Stimulated activated CD4-positive, alpha-beta T cell treated with anti-CD3 and anti-CD28 coated beads, Interleukin-12 subunit alpha, Interleukin-12 subunit beta, amount 100 ng/mL, for 48 hours (primary cell): ENCODE data around the gene IPO13.

Experiments used
- DNase-seq, 3 donors: peaks; one replicate each; pipeline ENCODE4 v3.0.0-alpha.2; 2020; ENCODE audit warnings: low read depth in 2 of 3, low spot score in 1 of 3

The IPO13 gene

DNA sequence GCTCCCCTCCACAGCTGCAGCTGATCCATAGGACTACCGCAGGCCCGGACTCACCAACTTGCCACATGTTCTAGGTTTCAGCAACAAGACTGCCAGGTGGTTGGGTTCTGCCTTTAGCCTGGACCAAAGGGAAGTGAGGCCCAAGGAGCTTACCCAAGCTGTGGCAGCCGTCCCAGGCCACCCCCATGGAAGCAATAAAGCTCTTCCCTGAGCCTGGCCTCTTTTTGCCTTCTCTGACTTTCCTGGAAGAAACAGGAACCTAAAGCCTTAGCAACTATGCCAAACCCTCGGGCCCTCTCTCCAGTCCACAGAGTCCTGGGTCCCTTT, 15.8 kb upstream of the IPO13 start:
- no peak for DNase-seq

DNA sequence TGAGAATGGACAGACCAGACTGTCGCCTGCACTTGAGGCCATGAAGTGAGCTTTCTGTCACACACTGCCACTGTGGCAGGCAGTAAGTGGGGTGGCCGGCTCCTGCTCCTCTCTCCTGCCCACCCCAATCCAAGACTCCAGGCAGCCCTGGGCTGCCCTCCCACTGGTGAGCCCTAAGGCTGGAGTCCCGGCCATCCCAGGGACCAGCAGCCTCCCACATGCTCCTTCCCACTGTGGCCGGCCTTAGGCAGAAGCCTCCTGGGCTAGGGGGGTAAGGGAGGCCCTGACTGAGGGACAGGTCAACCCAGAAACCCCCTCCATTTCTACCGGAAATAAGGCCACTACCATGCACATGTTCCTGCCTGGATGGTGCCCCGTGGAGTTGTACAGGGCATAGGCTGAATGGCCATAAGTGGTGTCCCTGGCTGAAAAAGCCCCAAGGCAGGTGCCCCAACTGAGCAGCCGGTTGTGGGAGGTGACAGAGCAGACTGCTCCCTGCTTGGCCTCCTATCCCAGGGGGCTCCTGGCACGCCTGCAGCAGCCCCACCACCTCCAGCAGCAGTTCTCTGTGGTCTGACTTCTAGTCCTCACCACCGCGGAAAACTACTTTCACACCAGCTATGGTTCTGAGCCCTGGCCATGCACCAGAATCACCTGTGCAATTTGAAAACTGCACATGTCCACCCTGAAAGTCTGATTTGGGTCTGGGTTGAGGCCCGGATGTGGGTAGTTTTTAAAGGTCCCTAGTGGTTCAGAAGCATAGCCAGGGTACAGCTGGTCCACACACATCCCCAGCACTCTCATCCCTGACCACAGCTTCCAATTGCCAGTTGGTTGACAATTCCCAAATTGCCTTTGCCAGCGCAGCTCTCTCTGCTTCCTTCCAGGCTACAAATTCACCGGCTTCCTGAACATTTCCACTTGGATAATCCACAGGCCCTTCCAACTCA, 14.8 kb upstream of the IPO13 start:
- DNase-seq = no peak

DNA sequence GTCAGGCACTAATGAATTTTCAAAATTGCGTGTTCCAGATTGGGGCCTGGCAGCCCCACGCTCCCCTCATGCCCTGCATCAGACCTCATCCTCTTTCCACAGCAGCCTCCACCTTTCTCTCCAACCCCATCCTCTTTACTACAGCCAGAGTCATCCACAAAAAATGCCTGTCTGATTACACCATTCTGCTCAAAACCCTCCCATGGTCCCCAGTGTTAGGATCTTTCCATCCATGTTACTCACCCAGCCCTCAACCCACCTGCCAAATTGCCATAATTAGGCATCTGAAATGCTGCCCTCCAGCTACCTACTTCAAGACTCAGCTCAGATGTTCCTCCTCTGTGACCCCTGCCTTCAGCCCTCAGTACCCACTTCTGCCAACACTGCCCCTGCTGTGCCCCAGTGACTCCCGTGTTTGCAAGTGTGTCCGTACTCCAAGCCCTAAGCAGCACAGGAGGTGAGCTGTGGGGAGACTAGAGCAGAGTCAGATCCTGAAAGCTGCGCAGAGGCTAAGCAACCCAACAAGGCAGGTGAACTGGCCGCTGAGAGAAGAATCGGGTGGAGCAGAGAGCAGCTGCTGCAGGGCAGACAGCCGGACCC, 13.9 kb upstream of the IPO13 start:
- no peak for DNase-seq

DNA sequence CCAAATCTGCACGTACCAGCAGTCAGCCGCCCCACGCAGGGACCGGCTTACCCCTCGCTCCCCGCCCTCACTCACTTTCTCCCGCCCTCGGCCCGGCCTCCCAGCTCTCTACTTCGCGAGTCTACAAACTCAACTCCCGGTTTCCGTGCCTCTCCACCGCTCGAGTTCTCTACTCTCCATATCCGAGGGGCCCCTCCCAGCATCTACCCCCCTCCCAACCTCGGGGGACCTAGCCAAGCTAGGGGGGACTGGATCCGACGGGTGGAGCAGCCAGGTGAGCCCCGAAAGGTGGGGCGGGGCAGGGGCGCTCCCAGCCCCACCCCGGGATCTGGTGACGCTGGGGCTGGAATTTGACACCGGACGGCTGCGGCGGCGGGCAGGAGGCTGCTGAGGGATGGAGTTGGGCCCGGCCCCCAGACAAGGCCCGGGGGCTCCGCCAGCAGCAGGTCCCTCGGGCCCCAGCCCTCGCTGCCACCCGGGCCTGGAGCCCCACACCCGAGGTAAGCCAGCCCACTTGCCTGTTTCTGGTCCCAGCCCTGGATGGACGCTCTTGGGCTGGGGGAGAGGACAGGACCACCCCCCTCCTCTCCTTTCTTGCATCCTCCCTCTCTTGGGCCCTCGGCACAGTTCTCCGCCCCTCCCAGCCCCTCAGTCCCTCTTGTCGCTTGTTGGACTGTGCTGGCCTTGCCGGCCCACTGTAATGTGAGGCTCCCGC, 13.2 kb upstream of the IPO13 start, which contains the start of gene ARTN:
Gene ARTN, plus strand, starts transcription at position 416 of the 715 bp plus-strand sequence. CDS start 1,856 bp downstream, outside the sequence.
- no peak for DNase-seq

DNA sequence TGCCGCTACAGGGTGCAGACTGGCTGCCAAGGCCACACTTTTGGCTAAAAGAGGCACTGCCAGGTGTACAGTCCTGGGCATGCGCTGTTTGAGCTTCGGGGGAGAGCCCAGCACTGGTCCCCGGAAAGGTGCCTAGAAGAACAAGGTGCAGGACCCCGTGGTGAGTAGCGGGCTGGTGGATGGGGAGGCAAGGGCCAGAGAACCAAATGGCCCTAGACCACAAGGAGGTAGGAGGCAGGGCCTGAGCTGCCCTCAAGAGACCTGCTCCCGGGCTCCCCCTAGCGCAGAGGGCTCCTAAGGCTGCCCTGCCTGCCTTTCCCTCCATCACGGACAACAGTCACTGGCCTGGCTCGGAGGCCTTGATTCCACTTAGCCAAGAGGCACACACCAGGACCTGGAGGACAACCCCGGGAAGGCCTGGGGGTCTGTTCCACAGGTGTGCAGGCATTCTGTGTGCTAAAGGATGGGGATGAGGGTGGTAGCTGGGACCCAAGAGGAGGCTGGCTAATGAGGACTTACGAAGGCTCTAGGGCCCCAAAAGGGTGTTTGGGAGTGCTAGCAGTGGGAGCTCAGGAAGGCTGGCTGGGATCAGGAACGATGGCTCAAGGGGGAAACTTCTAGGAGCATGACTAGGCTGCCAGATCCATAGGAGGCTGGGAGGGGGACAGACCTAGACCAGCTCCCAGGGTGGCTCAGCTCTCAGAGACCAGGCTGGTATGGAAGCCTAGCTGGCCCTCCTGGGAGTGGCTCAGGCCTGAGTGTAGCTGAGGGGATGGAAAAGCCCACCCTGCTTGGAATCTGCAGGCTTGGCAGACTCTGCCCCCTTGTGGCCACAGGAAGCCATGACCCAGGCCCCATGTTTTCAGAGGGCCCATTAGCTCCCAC, 12.4 kb upstream of the IPO13 start:
- peak in 2 of 3 donors; percentile 43 to 53 for DNase-seq

DNA sequence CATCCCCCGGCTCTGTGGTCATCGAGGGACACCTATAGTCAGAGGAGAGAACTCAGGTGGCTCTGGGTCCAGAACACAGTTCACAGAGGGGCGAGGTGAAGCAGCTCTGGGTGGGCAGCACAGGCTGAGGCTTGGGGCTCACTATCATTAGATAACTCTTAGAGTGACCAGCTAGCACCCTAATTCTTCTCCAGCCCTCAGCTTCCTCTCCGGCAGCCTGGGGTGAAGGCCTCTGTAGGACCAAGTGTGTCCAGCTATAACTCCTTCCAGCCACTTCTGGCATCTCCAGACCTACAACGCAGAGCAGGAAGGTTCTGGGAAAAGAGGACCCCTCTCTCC, 11.8 kb upstream of the IPO13 start:
- DNase-seq = no peak

DNA sequence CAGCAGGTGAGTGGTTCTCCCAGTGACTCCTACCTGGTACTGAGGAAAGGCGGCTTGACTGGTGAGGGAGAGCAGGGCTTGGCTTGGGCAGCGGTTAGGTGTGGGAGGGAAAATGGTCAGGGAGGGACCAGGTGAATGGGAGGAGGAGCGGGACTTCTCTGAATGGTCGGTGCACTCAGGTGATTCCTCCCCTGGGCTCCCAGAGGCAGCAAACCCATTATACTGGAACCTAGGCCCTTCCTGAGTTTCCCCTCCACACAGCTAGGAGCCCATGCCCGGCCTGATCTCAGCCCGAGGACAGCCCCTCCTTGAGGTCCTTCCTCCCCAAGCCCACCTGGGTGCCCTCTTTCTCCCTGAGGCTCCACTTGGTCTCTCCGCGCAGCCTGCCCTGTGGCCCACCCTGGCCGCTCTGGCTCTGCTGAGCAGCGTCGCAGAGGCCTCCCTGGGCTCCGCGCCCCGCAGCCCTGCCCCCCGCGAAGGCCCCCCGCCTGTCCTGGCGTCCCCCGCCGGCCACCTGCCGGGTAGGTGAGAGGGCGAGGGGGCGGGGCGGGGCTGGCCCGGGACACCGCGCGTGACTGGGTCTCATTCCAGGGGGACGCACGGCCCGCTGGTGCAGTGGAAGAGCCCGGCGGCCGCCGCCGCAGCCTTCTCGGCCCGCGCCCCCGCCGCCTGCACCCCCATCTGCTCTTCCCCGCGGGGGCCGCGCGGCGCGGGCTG, 10.9 kb upstream of the IPO13 start:
- no peak for DNase-seq

DNA sequence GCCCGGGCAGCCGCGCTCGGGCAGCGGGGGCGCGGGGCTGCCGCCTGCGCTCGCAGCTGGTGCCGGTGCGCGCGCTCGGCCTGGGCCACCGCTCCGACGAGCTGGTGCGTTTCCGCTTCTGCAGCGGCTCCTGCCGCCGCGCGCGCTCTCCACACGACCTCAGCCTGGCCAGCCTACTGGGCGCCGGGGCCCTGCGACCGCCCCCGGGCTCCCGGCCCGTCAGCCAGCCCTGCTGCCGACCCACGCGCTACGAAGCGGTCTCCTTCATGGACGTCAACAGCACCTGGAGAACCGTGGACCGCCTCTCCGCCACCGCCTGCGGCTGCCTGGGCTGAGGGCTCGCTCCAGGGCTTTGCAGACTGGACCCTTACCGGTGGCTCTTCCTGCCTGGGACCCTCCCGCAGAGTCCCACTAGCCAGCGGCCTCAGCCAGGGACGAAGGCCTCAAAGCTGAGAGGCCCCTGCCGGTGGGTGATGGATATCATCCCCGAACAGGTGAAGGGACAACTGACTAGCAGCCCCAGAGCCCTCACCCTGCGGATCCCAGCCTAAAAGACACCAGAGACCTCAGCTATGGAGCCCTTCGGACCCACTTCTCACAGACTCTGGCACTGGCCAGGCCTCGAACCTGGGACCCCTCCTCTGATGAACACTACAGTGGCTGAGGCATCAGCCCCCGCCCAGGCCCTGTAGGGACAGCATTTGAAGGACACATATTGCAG, 10.2 kb upstream of the IPO13 start:
- no peak for DNase-seq

DNA sequence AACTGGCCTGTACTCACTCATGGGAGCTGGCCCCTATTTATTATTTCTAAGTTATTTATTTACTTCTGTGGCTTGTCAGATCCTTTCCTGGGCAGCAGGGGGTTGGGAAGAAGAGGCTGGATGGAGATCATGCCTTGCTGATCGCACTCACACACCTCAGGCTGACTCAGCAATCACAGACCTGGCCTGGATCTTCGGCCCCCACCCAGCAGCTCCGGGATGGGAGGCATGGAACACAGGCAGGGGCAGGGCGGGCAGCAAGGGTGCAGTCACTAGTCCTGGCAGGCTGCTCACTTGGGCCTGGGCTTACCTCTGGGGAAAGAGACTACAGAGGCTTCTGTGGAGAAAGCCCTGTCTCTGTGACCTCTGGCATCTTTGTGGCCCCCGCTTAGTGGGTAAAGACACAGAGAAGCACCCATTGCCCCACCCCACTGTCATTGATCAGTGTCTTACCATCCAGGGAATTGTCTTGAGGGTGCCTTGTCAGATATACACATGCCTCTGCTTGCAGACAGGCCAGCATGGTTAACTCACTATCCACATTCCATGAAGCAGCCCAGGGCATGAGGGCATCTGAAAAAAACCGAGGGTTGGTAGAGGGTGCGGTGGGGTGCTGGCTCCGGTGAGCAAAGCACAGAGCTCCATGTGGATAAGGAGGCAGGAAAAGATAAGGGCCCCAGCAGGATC, 9.4 kb upstream of the IPO13 start:
- DNase-seq = no peak

DNA sequence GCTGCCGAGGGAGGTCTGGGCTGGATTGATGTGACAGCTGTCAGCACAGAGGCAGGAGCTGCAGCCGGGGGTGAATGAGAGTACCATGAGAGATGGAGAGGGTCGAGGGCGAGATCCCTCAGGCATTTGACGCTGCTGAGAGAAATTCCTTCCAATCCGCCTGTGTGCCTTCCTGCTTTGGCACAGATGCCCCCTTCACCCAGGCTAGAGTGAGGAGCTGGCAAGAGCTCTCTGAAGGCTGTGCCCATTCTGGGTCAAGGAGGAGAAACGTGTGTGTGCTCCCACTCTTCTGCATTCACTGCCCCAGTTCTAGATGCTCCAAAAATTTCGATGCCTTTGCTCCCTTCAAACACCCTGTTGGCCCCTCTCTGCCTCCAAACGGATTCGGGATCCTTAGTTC, 8.4 kb upstream of the IPO13 start:
- no peak for DNase-seq

DNA sequence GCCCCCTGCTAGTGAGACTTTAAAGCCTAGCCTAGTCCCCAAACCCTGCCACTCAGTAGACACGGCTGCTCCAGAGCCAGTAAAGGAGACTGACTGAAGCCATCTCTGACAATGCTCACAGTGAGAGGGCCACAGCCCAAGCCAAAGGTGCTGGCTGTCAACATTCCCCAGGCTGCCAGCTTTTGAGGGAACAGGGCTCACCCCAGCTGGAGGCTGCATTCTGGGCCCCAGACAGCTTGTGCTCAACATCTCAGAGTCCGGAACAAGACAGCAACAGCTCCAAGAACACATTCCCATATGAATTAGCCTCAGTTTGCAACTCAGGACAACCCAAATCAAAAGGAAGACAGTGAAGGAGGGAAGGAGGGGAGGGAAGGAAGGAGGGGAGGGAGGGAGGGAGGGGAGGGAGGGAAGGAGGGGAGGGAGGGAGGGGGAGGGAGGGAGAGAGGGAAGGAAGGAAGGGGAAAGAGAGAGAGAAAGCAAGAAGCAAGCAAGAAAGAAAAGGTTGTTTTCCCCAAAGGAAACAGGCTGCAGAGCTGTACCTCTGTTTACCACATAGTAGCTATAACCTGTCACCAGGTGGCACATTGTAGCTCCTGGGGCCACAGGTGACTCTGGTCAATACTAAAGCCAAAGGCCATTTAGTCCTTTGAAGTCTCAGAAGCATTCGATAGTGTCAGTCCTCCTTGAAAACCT, 7.7 kb upstream of the IPO13 start:
- no peak for DNase-seq

DNA sequence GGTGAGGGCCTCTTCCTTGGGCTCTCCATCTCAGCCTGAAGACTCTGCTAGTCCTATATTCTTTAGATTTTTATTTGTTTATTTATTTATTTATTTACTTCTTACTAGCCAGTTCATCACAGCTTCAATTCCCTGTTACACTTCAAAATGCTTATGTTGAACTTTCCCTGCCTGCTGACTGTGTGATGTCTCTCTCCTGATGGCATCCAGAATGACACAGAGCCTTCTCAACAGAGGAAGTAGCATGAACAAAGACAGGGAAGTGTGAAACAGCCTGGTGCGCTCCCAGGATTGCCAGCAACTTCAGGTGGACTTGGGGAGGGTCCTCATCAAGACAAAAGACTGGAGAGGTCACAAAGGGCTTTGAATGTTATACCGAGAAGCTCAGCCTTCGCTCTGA, 4.3 kb upstream of the IPO13 start:
- no peak for DNase-seq

DNA sequence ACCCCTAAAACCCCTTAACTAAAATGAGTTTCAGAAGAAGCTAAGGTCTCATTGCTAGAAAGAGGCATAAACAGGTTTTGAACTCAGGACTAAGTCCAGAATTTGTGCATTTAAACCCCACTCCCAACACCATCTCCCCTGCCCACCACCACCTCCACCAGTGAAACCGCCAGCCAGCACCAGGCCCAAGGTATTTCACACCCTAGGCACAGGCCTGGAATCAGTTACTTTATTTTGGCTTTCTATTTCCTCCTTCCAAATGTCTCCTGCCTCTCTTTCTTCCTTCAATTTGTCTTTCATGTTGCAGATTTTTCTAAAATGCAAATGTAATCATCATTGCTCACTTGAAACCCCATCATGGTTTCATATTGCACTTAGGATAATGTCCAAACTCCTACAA, 1.9 kb upstream of the IPO13 start:
- DNase-seq = no peak

DNA sequence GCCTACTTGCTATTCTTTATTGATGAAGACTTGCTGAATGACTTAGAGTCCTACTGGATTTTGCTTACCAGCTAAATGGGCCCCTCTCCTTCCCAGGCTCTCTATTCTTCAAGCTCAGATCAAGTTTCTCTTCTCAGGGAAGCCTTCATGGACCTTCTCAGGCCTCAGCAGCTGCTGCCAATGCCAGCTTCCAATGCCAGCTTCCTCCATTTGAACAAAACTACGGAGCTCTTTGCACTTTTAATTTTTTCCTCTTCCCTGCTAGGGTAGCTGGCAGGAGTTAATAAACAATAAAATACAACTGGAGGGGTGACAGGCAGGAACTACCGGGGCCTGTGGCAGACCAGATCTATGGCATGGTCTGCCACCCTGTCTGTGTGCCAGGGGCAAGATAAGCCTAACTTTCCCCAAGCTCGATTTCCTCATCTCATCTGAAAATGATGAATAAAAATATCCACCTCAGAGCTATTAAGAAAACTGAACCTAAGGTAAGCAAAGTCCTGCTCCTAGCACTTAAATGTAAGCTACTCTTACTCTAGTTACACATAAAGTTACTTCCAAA, 995 bp upstream of the IPO13 start:
- no peak for DNase-seq

DNA sequence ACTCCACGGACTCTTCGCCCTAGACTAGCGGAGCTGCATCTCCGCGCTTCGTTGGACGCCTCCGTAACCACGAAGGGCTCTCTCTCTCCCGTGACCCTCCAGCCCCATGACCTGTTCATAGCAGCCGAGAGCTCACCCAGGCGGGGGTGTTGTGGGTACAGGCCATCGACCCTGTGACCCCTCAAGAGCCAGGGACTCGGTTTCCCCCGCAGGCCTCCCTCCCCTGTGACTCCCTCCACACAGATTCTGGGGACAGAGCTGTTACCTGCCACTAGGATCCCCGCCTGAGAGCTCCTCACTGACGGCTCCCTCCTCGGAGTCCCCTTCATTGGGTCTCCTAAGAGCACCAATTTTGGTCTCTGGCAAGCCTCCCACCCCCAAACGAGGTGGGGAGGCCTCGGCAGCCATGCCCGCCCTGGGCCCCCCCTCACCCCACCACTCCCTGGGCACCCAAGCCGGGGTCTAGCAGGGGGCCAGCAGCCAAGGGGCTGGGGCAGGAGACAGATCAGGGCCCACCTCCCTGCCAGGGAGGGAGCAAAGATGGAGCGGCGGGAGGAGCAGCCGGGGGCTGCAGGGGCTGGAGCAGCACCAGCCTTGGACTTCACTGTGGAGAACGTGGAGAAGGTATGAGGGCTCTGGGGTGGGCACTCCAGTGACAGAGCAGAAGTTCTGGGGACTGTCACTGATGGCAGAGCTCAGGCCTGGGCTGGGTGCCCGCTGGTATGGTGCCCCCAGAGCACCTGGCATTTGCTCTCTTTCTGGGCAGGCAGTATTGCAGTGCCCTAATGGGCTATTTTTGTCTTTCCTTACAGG, 517 bp downstream of the IPO13 start:
- DNase-seq = no peak

DNA sequence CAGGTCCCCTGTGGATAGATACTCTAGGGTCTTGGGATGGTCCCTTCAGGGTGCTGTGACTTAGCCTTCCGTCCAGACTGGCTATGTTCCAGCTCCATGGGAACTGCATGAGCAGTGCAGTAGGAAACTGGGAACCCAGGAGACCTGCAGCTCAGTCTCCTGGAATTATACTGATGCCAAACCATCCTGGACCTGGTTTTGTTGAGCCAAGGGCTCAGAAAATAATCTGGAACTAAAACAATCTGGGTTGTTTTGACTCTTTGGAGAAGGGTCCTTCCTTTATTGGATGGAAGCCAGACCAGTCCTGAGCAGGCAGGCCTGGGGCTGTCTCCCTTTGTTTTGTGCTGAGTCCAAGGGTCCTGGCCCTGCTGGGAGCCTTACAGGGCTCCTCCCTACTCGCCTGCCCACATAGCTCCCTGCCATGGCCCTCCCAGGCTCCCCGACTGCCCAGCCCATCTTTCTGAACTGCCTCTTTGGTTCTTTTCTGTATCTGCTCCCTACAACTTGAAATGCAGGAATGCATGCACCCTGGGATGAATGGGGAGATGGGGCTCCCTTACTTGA, 1.2 kb downstream of the IPO13 start:
- DNase-seq = no peak

DNA sequence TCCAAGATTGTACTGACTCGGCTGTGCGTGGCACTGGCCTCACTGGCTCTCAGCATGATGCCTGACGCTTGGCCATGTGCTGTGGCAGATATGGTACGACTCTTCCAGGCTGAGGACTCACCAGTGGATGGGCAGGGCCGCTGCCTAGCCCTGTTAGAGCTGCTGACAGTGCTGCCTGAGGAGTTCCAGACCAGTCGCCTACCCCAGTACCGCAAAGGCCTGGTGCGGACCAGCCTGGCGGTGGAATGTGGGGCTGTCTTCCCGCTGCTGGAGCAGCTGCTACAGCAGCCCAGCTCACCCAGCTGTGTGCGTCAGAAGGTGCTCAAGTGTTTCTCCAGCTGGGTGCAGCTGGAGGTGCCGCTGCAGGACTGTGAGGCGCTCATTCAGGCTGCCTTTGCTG, 2.9 kb downstream of the IPO13 start:
- no peak for DNase-seq
